K562 (cell line): ENCODE data around the gene SPOCK2. TPM values are rescaled to one million over a fixed set of nuclear protein-coding genes. Genes with fewer than 3 reads are reported as not detected.

Experiments used
- ATAC-seq: fragments of 200-7000 bp; cut with Tn5 transposase; 3 replicates; pipeline ENCODE4 v1.9.1; 2020; ENCODE audit warnings: moderate library complexity
- BruUV-seq: library from RNA; stranded (reverse); fragments of 400-500 nt; replicated peaks from 2 replicates; lab custom pipeline; 2021; lab: Mats Ljungman, UMichigan
- CTCF ChIA-PET: fragments of 300-600 bp; formaldehyde crosslinking; extraction: SDS; loops from one replicate; lab custom pipeline; 2021; ENCODE audit warnings: low intra/inter-chr PET ratio; lab: Yijun Ruan, JAX
- POLR2A ChIA-PET: fragments of 300-600, 350-650 bp; sonication (Branson Sonifier 250); formaldehyde crosslinking; extraction: SDS; loops from one replicate; lab custom pipeline; 2021; ENCODE audit warnings: antibody characterized with exemption, inconsistent platforms; lab: Yijun Ruan, JAX
- DNase-seq, 4 experiments: peaks; one replicate each; pipeline versions ENCODE4 v3.0.0 to v3.0.0-alpha.2; 2011 to 2018; ENCODE audit warnings: low spot score in 3 of 4, mixed read lengths in 3 of 4; ENCODE audit errors: extremely low read depth in 1 of 4
- FAIRE-seq: peaks from 2 replicates; lab custom pipeline; 2011; peaks lifted over from hg19 to GRCh38; lab: Jason Lieb, UNC
- H2AFZ ChIP-seq: 2 replicates; pipeline ENCODE4 v1.6.0; 2011; ENCODE audit warnings: low read depth, low read length, control low read depth, inconsistent platforms
- H3K27ac ChIP-seq: fragments of 200-600 bp; 3 replicates; pipeline ENCODE4 v1.8.0; 2011; ENCODE audit warnings: low read depth, mild to moderate bottlenecking, control low read depth, inconsistent platforms, low read length, moderate library complexity, mixed read lengths; ENCODE audit errors: extremely low read depth
- H3K27me3 ChIP-seq, 2 experiments: fragments of 300-600 bp in 1 of 2; 2 replicates in 1 of 2; 3 replicates in 1 of 2; pipeline versions ENCODE4 v1.6.0 to v1.8.0; 2011; ENCODE audit warnings: inconsistent platforms in 2 of 2, low read length in 2 of 2, mild to moderate bottlenecking in 1 of 2, mixed read lengths in 1 of 2, moderate library complexity in 1 of 2; ENCODE audit not compliant: control insufficient read depth in 2 of 2, insufficient read depth in 2 of 2
- H3K36me3 ChIP-seq: fragments of 300-600 bp; 3 replicates; pipeline ENCODE4 v1.8.0; 2011; ENCODE audit warnings: mild to moderate bottlenecking, low read length, inconsistent platforms; ENCODE audit not compliant: control insufficient read depth, insufficient read depth
- H3K4me1 ChIP-seq, 2 experiments: fragments of 200-600 bp in 1 of 2; replicated peaks in 1 of 2; 2 replicates in 1 of 2; 3 replicates in 1 of 2; pipeline versions ENCODE4 v1.5.1 to v1.8.0; 2011; ENCODE audit warnings: inconsistent platforms in 2 of 2, low read length in 2 of 2, mild to moderate bottlenecking in 1 of 2, mixed read lengths in 1 of 2, moderate library complexity in 1 of 2; ENCODE audit not compliant: control insufficient read depth in 2 of 2, insufficient read depth in 2 of 2
- H3K4me2 ChIP-seq: 2 replicates; pipeline ENCODE4 v1.6.1; 2011; ENCODE audit warnings: low read length, control low read depth, inconsistent platforms, mixed read lengths; ENCODE audit not compliant: insufficient read depth
- H3K4me3 ChIP-seq: fragments of 200-600 bp; sonication (generic), shearing (Covaris generic); 2 replicates; pipeline ENCODE4 v1.5.1; 2016; ENCODE audit warnings: control low read depth, inconsistent platforms
- H3K79me2 ChIP-seq: fragments of 200-600 bp; 3 replicates; pipeline ENCODE4 v1.8.0; 2011; ENCODE audit warnings: low read length, inconsistent platforms; ENCODE audit not compliant: control insufficient read depth, insufficient read depth
- H3K9ac ChIP-seq, 2 experiments: 2 replicates each; pipeline versions ENCODE4 v1.6.0 to v1.6.1; 2011; ENCODE audit warnings: low read depth in 2 of 2, low read length in 2 of 2, control low read depth in 1 of 2, inconsistent platforms in 1 of 2, mild to moderate bottlenecking in 1 of 2, mixed read lengths in 1 of 2; ENCODE audit not compliant: insufficient read depth in 1 of 2
- H3K9me1 ChIP-seq: one replicate; pipeline ENCODE4 v1.6.0; 2011; ENCODE audit warnings: inconsistent platforms, mild to moderate bottlenecking, low read length, moderate library complexity; ENCODE audit not compliant: control insufficient read depth, insufficient read depth
- H3K9me3 ChIP-seq: replicated peaks from 2 replicates; pipeline ENCODE4 v1.5.1; 2011; ENCODE audit warnings: low read depth, low read length, inconsistent platforms; ENCODE audit not compliant: control insufficient read depth, insufficient read depth
- H4K20me1 ChIP-seq: replicated peaks from 2 replicates; pipeline ENCODE4 v1.6.1; 2011; ENCODE audit warnings: low read length, inconsistent platforms, mixed read lengths; ENCODE audit not compliant: control insufficient read depth, insufficient read depth
- CTCF ChIP-seq, 3 experiments: IDR thresholded peaks in 2 of 3; conservative IDR thresholded peaks in 1 of 3; 2 replicates each; pipeline ENCODE4 v1.5.1; 2011 to 2012; ENCODE audit warnings: low read length in 3 of 3, mild to moderate bottlenecking in 3 of 3, control low read depth in 2 of 3, improper control_type of control experiment in 1 of 3, inconsistent platforms in 1 of 3, low read depth in 1 of 3, mixed read lengths in 1 of 3, moderate library complexity in 1 of 3; ENCODE audit not compliant: insufficient read depth in 2 of 3
- EGR1 ChIP-seq: fragments of 450-650 bp; conservative IDR thresholded peaks from 2 replicates; pipeline ENCODE4 v1.6.1; 2017; ENCODE audit warnings: mild to moderate bottlenecking
- HMGN3 ChIP-seq: IDR thresholded peaks from 2 replicates; pipeline ENCODE4 v1.6.1; 2011; ENCODE audit warnings: borderline replicate concordance, low read depth, mild to moderate bottlenecking, mixed read lengths, low read length; ENCODE audit not compliant: insufficient read length; ENCODE audit errors: extremely low read depth
- MEIS2 ChIP-seq: fragments of 450-650 bp; IDR thresholded peaks from 2 replicates; pipeline ENCODE4 v1.6.1; 2014; ENCODE audit warnings: mild to moderate bottlenecking; ENCODE audit not compliant: partially characterized antibody
- RBM15 ChIP-seq: fragments of 200-400 bp; formaldehyde crosslinking; IDR thresholded peaks from 2 replicates; pipeline ENCODE4 v1.6.1; 2018; ENCODE audit warnings: mild to moderate bottlenecking, low read length, moderate library complexity; ENCODE audit not compliant: insufficient read depth
- STAT5B ChIP-seq: fragments of 250-450 bp; sonication (Bioruptor Pico); IDR thresholded peaks from 2 replicates; pipeline ENCODE4 v1.8.0; 2021; ENCODE audit warnings: mild to moderate bottlenecking, inconsistent platforms
- TEAD1 ChIP-seq, 2 experiments: fragments of 450-650 bp in 1 of 2; sonication (generic) in 1 of 2; formaldehyde crosslinking; IDR thresholded peaks; 2 replicates each; pipeline versions ENCODE4 v1.4.0 to v1.8.0; 2020 to 2022; ENCODE audit warnings: mild to moderate bottlenecking in 2 of 2, missing genetic modification reagents in 1 of 2
- ZBTB7A ChIP-seq: IDR thresholded peaks from 2 replicates; pipeline ENCODE4 v1.6.1; 2011; ENCODE audit warnings: low read depth, mild to moderate bottlenecking, low read length, moderate library complexity, borderline replicate concordance; ENCODE audit not compliant: control insufficient read depth
- WGBS: fragments of 100-300 bp; shearing (Covaris generic); methylation state at CpG from one replicate; pipeline ENCODE4 v1.1.6; 2016; ENCODE audit warnings: low coverage, mixed read lengths; ENCODE audit not compliant: insufficient coverage; ENCODE audit errors: missing lambda C conversion rate; 5-methylcytosine and 5-hydroxymethylcytosine counted together
- in situ Hi-C: fragments of 300-500 bp; cut with MboI; formaldehyde crosslinking; loops from 4 replicates; pipeline ENCODE4 v1.15.0; 2018; ENCODE audit warnings: inconsistent platforms, mixed read lengths
- intact Hi-C: fragments of 100-400 bp; cut with micrococcal nuclease; formaldehyde crosslinking; loops from 2 replicates; pipeline ENCODE4 v1.14.2; 2022
- polyA plus RNA-seq, 8 experiments: library from polyadenylated mRNA; depleted of rRNA in 4 of 8; stranded (reverse) in 5 of 8; unstranded in 3 of 8; fragments of >200 nt; fragmentation: Nextera tagmentation in 2 of 8; fragmentation: Illumina TruSeq in 1 of 8; extraction: Ambion mirVana in 2 of 8; extraction: Trizol in 1 of 8; gene quantifications; 2 replicates each; pipeline versions ENCODE4 v1.2.1 to v1.2.3, GENCODE V29; 2011 to 2014; ENCODE audit warnings: inconsistent platforms in 1 of 8, missing spikeins in 1 of 8
- total RNA-seq, 7 experiments: library from RNA; depleted of rRNA in 6 of 7; stranded (reverse); fragments of >200 nt in 6 of 7; fragmentation: Illumina TruSeq in 2 of 7; extraction: Trizol in 2 of 7; gene quantifications; 2 replicates each; pipeline versions ENCODE4 v1.2.1 to v1.2.3, GENCODE V29; 2011 to 2021; ENCODE audit warnings: low replicate concordance in 1 of 7

The SPOCK2 gene
- total and polyA plus RNA-seq, 9 of the 15 experiments (the other 6 are each of a cell fraction or from before 2014, with no cell fraction given), result 0.04 to 0.86 (median 0.11) TPM; not detected in 2

- in situ Hi-C loops, result no loop called here
These were observed 871 bp downstream of the SPOCK2 start for GRCh38 chr10:72087392-72087968.

GRCh38 chr10:72086466-72087391 lies 1.6 kb downstream of the SPOCK2 start:
- ATAC-seq (peak; percentile 28), DNase-seq (peak in 1 of 4 experiments; percentile 37), FAIRE-seq (no peak)
- Histone ChIP-seq H4K20me1 (no peaks in the 10 kb centered on the region), H3K79me2 (no peaks in the 10 kb centered on the region), H3K9me1 (no peaks in the 10 kb centered on the region), H3K4me3 (no peak overlapping the region), H3K4me2 (no peak overlapping the region), H3K9ac (no peak overlapping the region), H3K36me3 (no peaks in the 10 kb centered on the region), H3K27me3 (no peaks in the 10 kb centered on the region), H3K27ac (no peak overlapping the region), H3K9me3 (no peaks in the 10 kb centered on the region), H2AFZ (peak overlapping the region; percentile 30; the same call in 1 of the 2 replicates), H3K4me1 (peaks cover 0 to 28% of the 10 kb centered on the region in 2 experiments; a peak in 2 of 5 replicates)
- no TSS peak for BruUV-seq
- ChIA-PET CTCF (no interaction called here), POLR2A (interaction anchor here (1.0 to 1.9 kb wide), 3 partner anchors 7 to 235 kb away, joined by 3 to 7 read pairs (median 4); no protein-coding TSS in a partner anchor)
- in situ Hi-C loops, result no loop called here
- 54% methylated on average over 27 of the region's 61 CpGs for WGBS
- intact Hi-C loops, result no loop called here
- TF ChIP-seq RBM15 (no peak), EGR1 (peak; percentile 83), HMGN3 (peak; percentile 32), TEAD1 (CRISPR knock-in tag; IDR thresholded peaks at IDR 0.05) (no peak), CTCF (IDR thresholded peaks at IDR 0.05 in 2 of 3, conservative IDR thresholded peaks at IDR 0.05 in 1 of 3; ENCODE audit: insufficient read depth in 2 of 3, low read depth in 1 of 3, low read length in 3 of 3) (peak in 2 of 3 experiments; percentile 10 to 15; a peak in 1 of 6 replicates), MEIS2 (peak; percentile 9)

More at GRCh38 chr10:72087392-72087968, 871 bp downstream of the SPOCK2 start:
- TF ChIP-seq STAT5B (CRISPR knock-in tag) (no peak), ZBTB7A (peak; percentile 20; the same call in 1 of the 2 replicates)
- TF ChIP-seq, all 486 proteins: peak for 1
- DNase-seq (no peak), FAIRE-seq (no peak), ATAC-seq (no peak)
- intact Hi-C loops, result no loop called here
- no peaks in the 10 kb centered on the region for H3K9me3 ChIP-seq
- H3K9ac ChIP-seq, result no peak overlapping the region
- H3K9me1 ChIP-seq, result no peaks in the 10 kb centered on the region
- 74% methylated on average over 19 of the region's 50 CpGs for WGBS
- H4K20me1 ChIP-seq, result no peaks in the 10 kb centered on the region
- no peak overlapping the region for H3K27ac ChIP-seq
- H3K27me3 ChIP-seq, result no peaks in the 10 kb centered on the region
- ChIA-PET POLR2A (interaction anchor here (1.1 kb wide), 1 partner anchor 39 kb away, joined by 3 read pairs; no protein-coding TSS in a partner anchor), CTCF (no interaction called here)
- no peaks in the 10 kb centered on the region for H3K36me3 ChIP-seq
- H2AFZ ChIP-seq, result no peak overlapping the region
- H3K79me2 ChIP-seq, result no peaks in the 10 kb centered on the region
- H3K4me2 ChIP-seq, result no peak overlapping the region
- no TSS peak for BruUV-seq
- H3K4me3 ChIP-seq, result no peak overlapping the region
- H3K4me1 ChIP-seq, result peaks cover 2 to 28% of the 10 kb centered on the region in 2 experiments; a peak in 4 of 5 replicates
